HepG2 (cell line): ENCODE measurements around the gene JAGN1. TPM values are rescaled to one million over a fixed set of nuclear protein-coding genes. Genes with fewer than 3 reads are reported as not detected.
A peak's percentile ranks its signal among the peaks of the same experiment; 100 is the strongest.

ENCODE experiments used
- ATF6 ChIP-seq: sonication (generic); formaldehyde crosslinking; conservative IDR thresholded peaks from 2 replicates; pipeline ENCODE4 v1.4.0; 2020; ENCODE audit warnings: missing genetic modification reagents
- FOXP4 ChIP-seq: sonication (generic); formaldehyde crosslinking; IDR thresholded peaks from 2 replicates; pipeline ENCODE4 v1.4.0; 2020; ENCODE audit warnings: missing genetic modification reagents
- GMEB1 ChIP-seq: sonication (generic); formaldehyde crosslinking; IDR thresholded peaks from 2 replicates; pipeline ENCODE4 v1.5.1; 2020; ENCODE audit warnings: missing genetic modification reagents, mild to moderate bottlenecking, borderline replicate concordance
- HNF1B ChIP-seq: sonication (generic); formaldehyde crosslinking; IDR thresholded peaks from 2 replicates; pipeline ENCODE4 v1.5.1; 2020; ENCODE audit warnings: mild to moderate bottlenecking, moderate library complexity, missing genetic modification reagents
- KDM2A ChIP-seq: sonication (generic); formaldehyde crosslinking; IDR thresholded peaks from 2 replicates; pipeline ENCODE4 v1.4.0; 2020; ENCODE audit warnings: low read depth, missing genetic modification reagents, borderline replicate concordance
- KLF16 ChIP-seq, 2 experiments: sonication (generic) in 1 of 2; formaldehyde crosslinking in 1 of 2; IDR thresholded peaks; 2 replicates each; pipeline versions ENCODE4 v1.6.1 to v1.8.0; 2016 to 2023; ENCODE audit warnings: missing genetic modification reagents in 2 of 2, missing compliant biosample characterization in 1 of 2
- MAFF ChIP-seq: IDR thresholded peaks from 2 replicates; pipeline ENCODE4 v1.6.1; 2011; ENCODE audit warnings: low read depth, low read length, improper control_type of control experiment
- RBM22 ChIP-seq: fragments of 200-400 bp; formaldehyde crosslinking; optimal IDR thresholded peaks from 2 replicates; pipeline ENCODE3; 2017; ENCODE audit warnings: mild to moderate bottlenecking, low read length, moderate library complexity
- RNF2 ChIP-seq: fragments of 450-650 bp; conservative IDR thresholded peaks from 2 replicates; pipeline ENCODE4 v1.6.1; 2016; ENCODE audit warnings: low read depth
- RXRB ChIP-seq: IDR thresholded peaks from 2 replicates; pipeline ENCODE4 v1.6.1; 2016; ENCODE audit warnings: borderline replicate concordance, missing genetic modification reagents, missing compliant biosample characterization
- SMYD3 ChIP-seq: sonication (generic); formaldehyde crosslinking; IDR thresholded peaks from 2 replicates; pipeline ENCODE4 v1.8.1; 2023; ENCODE audit warnings: mild to moderate bottlenecking, missing genetic modification reagents
- TAF1 ChIP-seq: sonication (generic); formaldehyde crosslinking; IDR thresholded peaks from 2 replicates; pipeline ENCODE4 v1.4.0; 2020; ENCODE audit warnings: missing genetic modification reagents
- ZC3H13 ChIP-seq: sonication (generic); formaldehyde crosslinking; IDR thresholded peaks from 2 replicates; pipeline ENCODE4 v1.8.1; 2023; ENCODE audit warnings: mild to moderate bottlenecking, missing genetic modification reagents, moderate library complexity
- ZNF180 ChIP-seq: sonication (generic); formaldehyde crosslinking; IDR thresholded peaks from 2 replicates; pipeline ENCODE4 v1.4.0; 2020; ENCODE audit warnings: low read depth, missing genetic modification reagents, borderline replicate concordance
- ZNF207 ChIP-seq: fragments of 450-650 bp; IDR thresholded peaks from 2 replicates; pipeline ENCODE4 v1.6.1; 2016; ENCODE audit warnings: antibody characterized with exemption, borderline replicate concordance
- ZNF30 ChIP-seq: sonication (generic); formaldehyde crosslinking; IDR thresholded peaks from 2 replicates; pipeline ENCODE4 v1.5.0; 2020; ENCODE audit warnings: mild to moderate bottlenecking, missing genetic modification reagents
- ZNF576 ChIP-seq: sonication (generic); formaldehyde crosslinking; IDR thresholded peaks from 2 replicates; pipeline ENCODE4 v1.4.0; 2020; ENCODE audit warnings: mild to moderate bottlenecking, missing genetic modification reagents
- ZNF639 ChIP-seq: conservative IDR thresholded peaks from 2 replicates; pipeline ENCODE4 v1.6.1; 2018; ENCODE audit warnings: missing genetic modification reagents
- ZNF724P ChIP-seq: sonication (generic); formaldehyde crosslinking; IDR thresholded peaks from 2 replicates; pipeline ENCODE4 v1.8.0; 2022; ENCODE audit warnings: missing genetic modification reagents, borderline replicate concordance
- ZNF766 ChIP-seq: sonication (generic); formaldehyde crosslinking; IDR thresholded peaks from 2 replicates; pipeline ENCODE4 v1.5.0; 2020; ENCODE audit warnings: missing genetic modification reagents, borderline replicate concordance
- polyA plus RNA-seq, 8 experiments: library from polyadenylated mRNA; depleted of rRNA in 3 of 8; stranded (reverse) in 7 of 8; unstranded in 1 of 8; fragments of >200 nt; fragmentation: Illumina TruSeq in 4 of 8; extraction: Trizol in 4 of 8; gene quantifications; 2 replicates each; pipeline versions ENCODE4 v1.2.1 to v1.2.3, GENCODE V29; 2011 to 2016; ENCODE audit warnings: low read depth in 4 of 8, missing spikeins in 1 of 8, mixed read lengths in 1 of 8; ENCODE audit not compliant: insufficient read depth in 1 of 8
- total RNA-seq, 5 experiments: library from RNA; depleted of rRNA; stranded (reverse); fragments of >200 nt; fragmentation: Illumina TruSeq; extraction: Trizol; gene quantifications; 2 replicates each; pipeline ENCODE4 v1.2.3, GENCODE V29; 2016; ENCODE audit warnings: low read depth in 1 of 5

JAGN1 gene
- total and polyA plus RNA-seq, 2 of the 13 experiments (the other 11 are each of a cell fraction or from before 2014, with no cell fraction given): 49.9 to 50.9 TPM

GRCh38 chr3:9933561-9934234, 43.3 kb downstream of the JAGN1 start, which contains the start of gene CRELD1 (continued):
- 0 out of 2 replicates have a peak, but pooled peaks have one; percentile 28 for TF ChIP-seq ZNF639 (CRISPR knock-in tag)
- peak in 1 of 2 experiments; percentile 94; a peak in 2 of 4 replicates for TF ChIP-seq KLF16 (CRISPR knock-in tag; IDR thresholded peaks at IDR 0.05)
- no peak; the same call in 1 of the 2 replicates for TF ChIP-seq RXRB
- TF ChIP-seq MAFF: no peak
- no peak; the same call in 1 of the 2 replicates for TF ChIP-seq ZNF766
- peak; percentile 96 for TF ChIP-seq KDM2A (CRISPR knock-in tag)
- 0 out of 2 replicates have a peak, but pooled peaks have one; percentile 31 for TF ChIP-seq ZNF724P
- no peak for TF ChIP-seq RBM22
- peak; percentile 82 for TF ChIP-seq GMEB1 (CRISPR knock-in tag)
- TF ChIP-seq ZNF30 (CRISPR knock-in tag): 0 out of 2 replicates have a peak, but pooled peaks have one; percentile 24
- TF ChIP-seq RNF2: no peak
- 0 out of 2 replicates have a peak, but pooled peaks have one; percentile 23 for TF ChIP-seq ZC3H13
- TF ChIP-seq HNF1B: no peak
- 0 out of 2 replicates have a peak, but pooled peaks have one; percentile 73 for TF ChIP-seq ATF6 (CRISPR knock-in tag)
- peak; percentile 61; the same call in 1 of the 2 replicates for TF ChIP-seq TAF1 (CRISPR knock-in tag)
- peak; percentile 37; the same call in 1 of the 2 replicates for TF ChIP-seq FOXP4
- TF ChIP-seq ZNF180: no peak
- TF ChIP-seq ZNF576 (CRISPR knock-in tag): no peak
- TF ChIP-seq SMYD3 (CRISPR knock-in tag): no peak
- TF ChIP-seq ZNF207: no peak
